Caki2 (cell line): ENCODE data around the gene FAM136A. TPM values are rescaled to one million over a fixed set of nuclear protein-coding genes. Genes with fewer than 3 reads are reported as not detected.

Experiments used
- total RNA-seq: library from RNA; depleted of rRNA; stranded (reverse); fragments of >200 nt; shearing (Covaris generic); gene quantifications from 2 replicates; pipeline ENCODE4 v1.2.3, GENCODE V29; 2014; ENCODE audit warnings: low replicate concordance; rRNA removed

The FAM136A gene
- total RNA-seq, 1 experiment from 2014 or later = 56.1 TPM

Other genes starting within 250 kb of the FAM136A start
- gene PCBP1, start 214.6 kb downstream of the FAM136A start, total RNA-seq = 127 and 135 TPM in 2 replicates
- 12.7 and 14.0 TPM in 2 replicates for gene C2orf42, start 111.0 kb downstream of the FAM136A start, total RNA-seq
- 40.8 and 64.0 TPM in 2 replicates for gene TIA1, start 53.4 kb downstream of the FAM136A start, total RNA-seq
- 10.4 and 13.9 TPM in 2 replicates for gene PCYOX1, start 43.9 kb downstream of the FAM136A start, total RNA-seq
- gene SNRPG, start 8.3 kb downstream of the FAM136A start, total RNA-seq = 288 and 292 TPM in 2 replicates